GM23248 (cell line): ENCODE measurements around the gene ALDH1A2.
"Not testable (repeated sequence)": the region's sequence is repeated elsewhere in the genome, so short reads cannot be mapped to it uniquely, and the experiment has no call there.

Experiments used
- EZH2 ChIP-seq: fragments of 200-600 bp; sonication (generic); IDR thresholded peaks from 2 replicates; pipeline ENCODE4 v1.6.1; 2018; ENCODE audit warnings: antibody characterized with exemption, mild to moderate bottlenecking; ENCODE audit not compliant: insufficient read depth, poor library complexity, severe bottlenecking
- EZH2phosphoT487 ChIP-seq: fragments of 200-600 bp; sonication (generic); IDR thresholded peaks from 2 replicates; pipeline ENCODE4 v1.6.1; 2018; ENCODE audit warnings: antibody characterized with exemption, moderate library complexity, mild to moderate bottlenecking, low read depth; ENCODE audit not compliant: insufficient read depth

DNA sequence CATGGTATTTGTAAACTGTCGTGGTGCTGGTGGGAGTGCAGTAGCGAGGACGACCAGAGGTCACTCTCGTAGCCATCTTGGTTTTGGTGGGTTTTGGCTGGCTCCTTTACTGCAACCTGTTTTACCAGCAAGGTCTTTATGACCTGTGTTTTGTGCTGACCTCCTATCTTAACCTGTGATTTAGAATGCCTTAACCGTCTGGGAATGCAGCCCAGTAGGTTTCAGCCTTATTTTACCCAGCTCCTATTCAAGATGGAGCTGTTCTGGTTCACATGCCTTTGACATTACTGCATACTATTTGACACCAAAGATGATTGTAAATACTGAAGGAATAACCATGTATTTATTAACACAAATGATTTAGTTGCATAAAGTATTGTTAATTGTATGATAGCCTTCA is 15.4 kb upstream of the ALDH1A2 start:
- not testable (repeated sequence) for TF ChIP-seq EZH2phosphoT487, EZH2
